ENCODE results near the gene DPYD.

Gene DPYD

DNA sequence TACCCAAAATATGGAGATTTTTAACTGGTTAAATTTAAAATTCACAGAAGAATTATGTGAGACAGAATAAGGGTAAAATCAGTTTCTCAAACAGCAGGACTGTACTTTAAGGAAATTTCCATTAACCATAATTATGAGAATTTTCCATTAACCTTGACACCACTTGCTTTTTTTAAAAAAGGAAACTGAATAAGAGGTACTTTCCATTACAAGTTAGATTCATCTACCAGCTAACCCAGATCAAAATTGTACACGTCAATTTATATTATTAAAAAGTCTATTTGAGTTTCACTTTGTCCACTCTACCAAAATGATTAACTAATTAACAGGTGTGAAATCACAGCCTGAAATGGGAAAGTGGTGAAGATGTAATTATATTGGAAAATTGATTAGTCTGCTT lies 414.5 kb downstream of the DPYD start:
- DNase-seq: no peak

- no peak for DNase-seq
Measured at GRCh38 chr1:97505816-97506215, 415.0 kb downstream of the DPYD start.

DNA sequence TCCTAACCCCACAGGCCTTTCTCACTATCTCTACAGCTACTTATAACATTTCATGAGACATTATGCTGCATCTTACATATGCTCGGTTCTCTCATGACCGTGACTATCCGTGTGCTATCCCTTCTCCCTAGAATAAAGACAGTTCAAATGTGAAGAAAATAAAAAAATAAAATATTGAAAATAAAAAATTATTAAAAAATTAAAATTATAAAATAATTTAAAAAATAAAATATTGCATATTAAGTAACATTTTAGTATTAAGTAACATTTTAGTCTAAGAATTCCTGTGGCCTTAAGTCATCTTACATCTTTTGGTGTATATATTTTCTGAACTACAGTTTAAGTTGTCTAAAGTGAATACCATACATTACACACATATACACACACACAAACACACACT lies 415.5 kb downstream of the DPYD start:
- no peak for DNase-seq

DNA sequence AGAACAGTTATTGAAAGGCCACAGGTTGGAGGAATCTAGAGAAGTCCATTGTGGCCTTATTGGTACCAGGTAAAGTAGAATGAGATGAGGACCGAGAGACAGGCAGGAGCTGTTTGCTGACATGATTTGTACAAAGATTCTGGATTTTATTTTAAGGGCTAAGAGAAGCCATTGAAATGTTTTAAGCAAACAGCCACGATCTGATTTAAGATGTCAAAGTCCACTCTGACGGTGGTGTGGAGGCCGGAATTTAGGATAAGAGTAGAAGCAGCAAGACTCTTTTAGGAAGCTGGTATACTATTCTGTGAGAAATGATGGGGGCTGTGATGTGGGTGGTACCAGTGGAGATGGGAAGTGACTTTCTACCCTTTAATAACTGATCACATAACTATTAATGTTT lies 418.5 kb downstream of the DPYD start:
- no peak for DNase-seq

GRCh38 chr1:97501628-97502027 lies 419.2 kb downstream of the DPYD start:
- no peak for DNase-seq

DNA sequence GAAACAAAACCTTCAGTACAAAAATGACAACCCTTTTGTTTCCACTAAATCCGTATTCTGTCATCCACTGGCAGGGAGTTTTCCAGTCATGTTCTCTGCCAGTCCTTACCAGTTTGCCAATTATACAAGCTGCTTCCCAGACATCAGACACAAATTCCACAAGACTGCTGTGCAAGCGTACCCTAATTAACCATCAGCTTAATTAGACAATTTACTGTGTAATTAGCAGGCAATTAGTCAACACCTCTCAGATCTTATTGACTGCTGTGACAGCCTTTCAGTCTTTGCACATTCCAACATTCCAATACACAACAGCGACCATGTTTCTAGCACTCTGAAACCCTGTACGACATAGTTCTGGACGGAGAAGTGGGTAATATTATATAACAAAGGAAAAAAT lies 420.1 kb downstream of the DPYD start:
- DNase-seq: no peak

DNA sequence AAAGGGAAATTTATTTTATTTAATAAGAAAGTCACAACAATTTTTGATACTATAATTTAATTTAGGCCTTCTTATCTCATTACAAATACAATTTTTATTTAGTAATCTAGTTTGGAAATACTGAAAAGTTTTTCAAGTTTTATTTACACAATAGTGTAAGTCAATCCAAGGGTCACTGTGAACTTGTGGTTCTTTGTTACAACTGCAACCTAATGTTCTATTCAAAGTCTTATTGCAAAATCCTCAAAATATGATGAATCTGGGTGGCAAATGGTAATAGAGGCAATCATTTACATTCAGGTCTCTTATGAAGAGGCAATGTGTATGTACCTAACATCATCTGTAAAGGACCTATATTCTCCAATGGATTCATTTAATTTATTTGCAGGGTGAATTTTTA lies 421.2 kb downstream of the DPYD start:
- DNase-seq: no peak

DNA sequence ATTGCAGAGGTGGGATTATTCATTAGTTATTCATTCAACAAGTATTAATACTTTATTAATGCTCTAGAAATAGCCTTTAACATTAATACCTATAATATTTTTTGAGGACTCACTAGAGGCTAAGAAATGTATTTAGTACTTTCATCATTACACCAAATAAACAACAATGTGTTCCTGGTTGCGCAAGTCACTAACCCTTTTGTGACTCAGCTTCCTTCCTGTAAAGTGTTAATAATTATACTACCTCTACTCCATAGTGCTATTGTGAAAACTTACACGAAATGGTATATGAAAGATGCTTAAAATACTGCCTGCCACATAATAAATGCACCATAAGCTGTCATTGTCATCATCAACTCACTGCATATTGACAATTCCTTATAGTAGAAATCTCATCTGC lies 431.0 kb downstream of the DPYD start:
- DNase-seq: no peak

- DNase-seq: no peak
Measured at GRCh38 chr1:97488530-97488929, 432.3 kb downstream of the DPYD start.

GRCh38 chr1:97482022-97482421 lies 438.8 kb downstream of the DPYD start:
- DNase-seq: no peak

DNA sequence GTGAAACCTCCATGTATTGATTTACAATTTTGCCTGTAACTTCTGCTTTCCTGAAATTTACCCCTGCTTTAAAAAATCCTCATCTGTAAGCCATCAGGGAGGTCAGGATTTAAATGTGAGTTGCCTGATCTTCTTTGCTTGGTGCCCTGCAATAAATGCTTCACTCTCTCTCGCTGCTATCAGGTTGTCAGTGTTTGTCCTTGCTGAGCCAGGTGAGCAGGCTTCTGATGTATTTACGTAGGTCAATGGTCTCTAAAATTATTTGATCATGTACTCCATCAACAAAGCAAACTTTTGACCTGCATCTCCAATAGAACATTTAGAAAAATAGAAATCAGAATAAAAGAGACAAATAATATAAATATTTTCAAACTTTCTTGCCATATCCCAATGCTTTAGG lies 453.4 kb downstream of the DPYD start:
- DNase-seq: no peak

DNA sequence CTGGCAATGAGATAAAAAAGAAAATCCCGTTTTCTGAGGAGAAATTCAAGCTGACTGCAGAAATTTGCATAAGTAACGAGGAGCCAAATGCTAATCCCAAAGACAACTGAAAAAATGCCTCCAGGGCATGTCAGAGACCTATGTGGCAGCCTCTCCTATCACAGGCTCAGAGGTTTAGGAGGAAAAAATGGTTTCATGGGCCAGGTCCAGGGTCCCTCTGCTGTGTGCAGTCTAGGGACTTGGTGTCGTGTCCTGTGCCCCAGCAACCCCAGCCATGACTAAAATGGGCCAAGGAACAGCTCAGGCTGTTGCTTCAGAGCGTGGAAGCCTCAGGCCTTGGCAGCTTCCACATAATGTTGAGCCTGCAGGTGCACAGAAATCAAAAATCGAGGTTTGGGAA lies 456.5 kb downstream of the DPYD start:
- no peak for DNase-seq

DNA sequence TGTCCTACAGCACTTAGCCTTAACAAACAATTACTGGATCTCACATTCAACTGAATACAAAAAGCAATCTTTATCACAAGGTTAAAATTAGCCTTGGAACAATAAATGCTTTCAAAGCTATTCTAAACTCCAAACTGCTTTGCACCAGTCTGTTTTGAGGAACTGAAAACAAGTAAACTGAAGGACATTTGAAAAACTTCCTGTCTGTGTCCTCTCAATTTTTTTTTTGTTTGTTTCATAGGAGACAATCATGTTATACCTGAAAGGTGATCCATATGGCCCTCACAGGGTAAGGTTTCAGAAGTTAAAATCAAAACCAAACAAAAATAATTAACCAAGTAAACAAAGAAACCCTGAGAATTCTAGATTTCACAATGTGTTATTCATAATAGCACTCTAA lies 459.1 kb downstream of the DPYD start:
- DNase-seq: no peak

DNA sequence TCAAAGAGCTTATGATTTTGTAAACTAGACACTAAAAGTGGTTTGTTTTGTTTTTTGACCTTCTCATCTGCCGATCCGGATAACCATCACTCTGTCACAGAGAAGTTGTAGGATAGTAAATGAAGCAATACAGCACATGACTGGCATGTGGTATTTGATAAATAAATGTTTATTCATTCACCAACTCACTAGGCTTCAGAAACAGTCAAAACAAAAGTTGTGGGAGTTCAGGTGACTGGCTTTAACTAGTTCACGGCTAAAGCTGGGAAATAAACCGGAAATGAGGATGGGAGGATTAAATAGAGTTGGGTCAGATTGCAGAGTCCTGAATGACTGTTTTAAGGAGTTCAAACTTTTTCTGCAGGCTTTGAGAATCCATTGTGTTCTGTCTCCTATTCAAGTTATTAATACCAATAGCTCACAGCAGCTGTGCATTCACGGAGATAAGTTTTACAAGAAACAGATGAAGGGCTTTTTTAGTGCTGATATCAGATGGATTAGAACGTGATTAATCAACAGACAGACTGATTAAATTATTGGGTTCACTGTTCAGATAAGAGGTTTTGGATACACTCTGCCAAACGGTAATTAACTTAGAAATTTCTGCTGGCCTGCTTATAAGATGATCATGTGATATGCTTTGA lies 463.3 kb downstream of the DPYD start:
- no peak for DNase-seq

- DNase-seq: no peak
Measured at GRCh38 chr1:97451944-97452343, 468.9 kb downstream of the DPYD start.

- no peak for DNase-seq
Measured at GRCh38 chr1:97451046-97451826, 469.6 kb downstream of the DPYD start.

DNA sequence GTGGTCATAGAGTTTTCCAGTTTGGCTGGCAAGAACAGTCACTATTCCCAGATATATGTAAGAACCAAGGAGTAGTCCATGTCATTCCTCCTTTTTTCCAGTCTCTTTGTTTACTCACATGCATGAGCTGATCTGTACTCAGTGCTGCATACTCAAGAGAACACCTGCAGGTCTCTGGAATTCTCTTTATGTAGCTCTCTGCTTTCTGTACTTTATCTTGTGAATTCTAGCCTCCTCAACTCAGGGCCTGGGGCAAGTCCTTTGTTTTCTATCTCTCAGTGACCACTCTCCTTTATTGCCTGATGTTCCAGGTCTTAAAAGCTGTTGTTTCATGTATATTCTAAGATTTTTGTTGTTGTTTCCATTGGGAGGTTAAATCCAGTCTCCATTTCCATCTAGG lies 478.9 kb downstream of the DPYD start:
- DNase-seq: no peak

DNA sequence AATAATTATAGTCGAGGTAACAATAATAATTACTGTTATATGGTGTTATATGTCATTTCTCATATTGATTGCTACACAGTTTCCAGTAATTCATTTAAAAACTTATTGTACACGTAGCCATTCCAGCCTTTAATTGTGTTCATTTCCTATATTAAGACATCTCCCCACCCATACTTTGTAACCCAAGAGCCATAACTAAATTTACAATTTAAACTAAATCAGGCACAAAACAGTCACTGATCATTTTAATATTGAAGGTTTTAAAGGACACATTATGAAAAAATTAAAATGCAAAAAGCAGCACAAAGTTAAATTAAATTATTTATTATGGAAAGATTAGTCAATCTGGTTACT lies 487.0 kb downstream of the DPYD start:
- DNase-seq: no peak

GRCh38 chr1:97433094-97433823 lies 487.6 kb downstream of the DPYD start:
- DNase-seq: no peak

- DNase-seq: no peak
Measured at GRCh38 chr1:97427371-97427770, 493.5 kb downstream of the DPYD start.

- DNase-seq: no peak
Measured at GRCh38 chr1:97424209-97424608, 496.6 kb downstream of the DPYD start.

DNA sequence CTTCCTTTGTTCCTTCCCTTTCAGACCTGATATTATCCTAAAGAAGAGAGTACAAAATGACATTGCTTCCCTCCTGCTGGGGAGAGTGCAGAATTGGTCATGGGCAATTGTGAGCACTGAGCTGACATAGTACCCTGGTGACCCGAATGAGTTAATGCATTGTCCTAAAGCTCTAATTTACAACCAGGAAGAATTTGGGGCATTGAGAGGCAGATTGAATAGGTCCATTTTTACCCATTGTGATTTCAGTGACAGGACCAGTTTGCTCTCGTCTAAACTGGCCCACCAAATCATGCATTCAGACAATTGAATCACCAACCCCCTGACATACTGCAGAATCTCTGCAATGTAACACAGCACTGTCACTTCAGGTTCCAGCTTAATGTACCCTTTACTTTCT lies 497.4 kb downstream of the DPYD start:
- DNase-seq: no peak

- DNase-seq: no peak
Measured at GRCh38 chr1:97417661-97418060, 503.2 kb downstream of the DPYD start.

GRCh38 chr1:97414682-97415312 lies 506.0 kb downstream of the DPYD start:
- no peak for DNase-seq

Measured in activated CD4-positive, alpha-beta T cell treated with anti-CD3 and anti-CD28 coated beads for 4 hours (primary cell).